ENCODE measurements around the gene SLC16A6.
"Not testable (repeated sequence)": the region's sequence is repeated elsewhere in the genome, so short reads cannot be mapped to it uniquely, and the experiment has no call there.

Gene SLC16A6

GRCh38 chr17:68309066-68309670 lies 18.2 kb upstream of the SLC16A6 start:
- not testable (repeated sequence) for DNase-seq

- not testable (repeated sequence) for DNase-seq
Measured at GRCh38 chr17:68308486-68308885, 17.6 kb upstream of the SLC16A6 start.

- DNase-seq: no peak
Measured at GRCh38 chr17:68307443-68307842, 16.5 kb upstream of the SLC16A6 start.

GRCh38 chr17:68306819-68307218 lies 15.9 kb upstream of the SLC16A6 start:
- DNase-seq: no peak

GRCh38 chr17:68305142-68305541 lies 14.2 kb upstream of the SLC16A6 start:
- no peak for DNase-seq

- DNase-seq: no peak
Measured at GRCh38 chr17:68304706-68305105, 13.8 kb upstream of the SLC16A6 start.

GRCh38 chr17:68302666-68303065 lies 11.7 kb upstream of the SLC16A6 start:
- no peak for DNase-seq

- no peak for DNase-seq
Measured at GRCh38 chr17:68302066-68302564, 11.2 kb upstream of the SLC16A6 start.

GRCh38 chr17:68301438-68301959 lies 10.6 kb upstream of the SLC16A6 start:
- DNase-seq: no peak

- no peak for DNase-seq
Measured at GRCh38 chr17:68299817-68300216, 8.9 kb upstream of the SLC16A6 start.

- DNase-seq: no peak
Measured at GRCh38 chr17:68298601-68299000, 7.7 kb upstream of the SLC16A6 start.

- no peak for DNase-seq
Measured at GRCh38 chr17:68297195-68297594, 6.3 kb upstream of the SLC16A6 start.

GRCh38 chr17:68296217-68297191 lies 5.6 kb upstream of the SLC16A6 start:
- no peak for DNase-seq

GRCh38 chr17:68295086-68295485 lies 4.2 kb upstream of the SLC16A6 start:
- DNase-seq: no peak

- no peak for DNase-seq
Measured at GRCh38 chr17:68294617-68295016, 3.7 kb upstream of the SLC16A6 start.

- no peak for DNase-seq
Measured at GRCh38 chr17:68294196-68294555, 3.2 kb upstream of the SLC16A6 start.

- DNase-seq: no peak
Measured at GRCh38 chr17:68293490-68294195, 2.7 kb upstream of the SLC16A6 start.

- no peak for DNase-seq
Measured at GRCh38 chr17:68292689-68293040, 1.7 kb upstream of the SLC16A6 start.

GRCh38 chr17:68291836-68292688 lies 1.1 kb upstream of the SLC16A6 start:
- peak; percentile 92 to 94 for DNase-seq

GRCh38 chr17:68290268-68290954 lies 516 bp downstream of the SLC16A6 start:
- peak; percentile 37 to 38 for DNase-seq

- DNase-seq: peak in 1 of 2 experiments; percentile 38
Measured at GRCh38 chr17:68289936-68290267, 1.0 kb downstream of the SLC16A6 start.

- DNase-seq: no peak
Measured at GRCh38 chr17:68289473-68289872, 1.5 kb downstream of the SLC16A6 start.

All from Kasumi-1 (cell line).